Thymus (tissue), 11 donors: ENCODE measurements around the gene CAMSAP2. TPM values are rescaled to one million over a fixed set of nuclear protein-coding genes. Genes with fewer than 3 reads are reported as not detected.
A peak's percentile ranks its signal among the peaks of the same experiment; 100 is the strongest.
"Not testable (repeated sequence)": the region's sequence is repeated elsewhere in the genome, so short reads cannot be mapped to it uniquely, and the experiment has no call there.

Source experiments
- DNase-seq, 9 donors: peaks; one replicate each; pipeline ENCODE4 v3.0.0-alpha.2; 2013; ENCODE audit warnings: low spot score in 9 of 9, low read depth in 6 of 9, missing footprints in 1 of 9
- H3K27ac ChIP-seq, 2 donors: one replicate each; pipeline ENCODE4 v1.5.1; 2013; ENCODE audit warnings: control low read depth in 1 of 2, low read depth in 1 of 2, low read length in 1 of 2, mild to moderate bottlenecking in 1 of 2, moderate library complexity in 1 of 2
- H3K27me3 ChIP-seq, 2 donors: one replicate each; pipeline ENCODE4 v1.5.1; 2013; ENCODE audit warnings: low read length in 1 of 2; ENCODE audit not compliant: control insufficient read depth in 2 of 2, insufficient read depth in 1 of 2
- H3K36me3 ChIP-seq, 2 donors: one replicate each; pipeline ENCODE4 v1.5.1; 2013; ENCODE audit warnings: low read length in 1 of 2, mild to moderate bottlenecking in 1 of 2, moderate library complexity in 1 of 2; ENCODE audit not compliant: control insufficient read depth in 2 of 2, insufficient read depth in 2 of 2
- H3K4me1 ChIP-seq, 2 donors: one replicate each; pipeline ENCODE4 v1.5.1; 2013; ENCODE audit warnings: low read length in 2 of 2; ENCODE audit not compliant: control insufficient read depth in 2 of 2, insufficient read depth in 2 of 2
- H3K4me3 ChIP-seq, 2 donors: one replicate each; pipeline ENCODE4 v1.5.1; 2013; ENCODE audit warnings: low read length in 2 of 2, control low read depth in 1 of 2, mild to moderate bottlenecking in 1 of 2
- H3K9me3 ChIP-seq, 2 donors: one replicate each; pipeline ENCODE4 v1.5.1; 2013; ENCODE audit warnings: low read length in 1 of 2, mild to moderate bottlenecking in 1 of 2; ENCODE audit not compliant: control insufficient read depth in 2 of 2, insufficient read depth in 1 of 2
- WGBS: extraction: QIAGEN DNeasy Blood & Tissue Kit; methylation state at CpG from one replicate; pipeline ENCODE4 v1.1.7; 2013; 5-methylcytosine and 5-hydroxymethylcytosine counted together
- polyA plus RNA-seq: library from polyadenylated mRNA; stranded (reverse); fragments of 200-250 nt; gene quantifications from one replicate; pipeline ENCODE4 v1.2.3, GENCODE V29; 2013
- total RNA-seq: library from RNA; stranded (reverse); fragments of 120-200 nt; gene quantifications from one replicate; pipeline ENCODE4 v1.2.4, GENCODE V29; 2013
- donor health status: healthy.

Gene CAMSAP2
- total and polyA plus RNA-seq, 2 donors: 6.5 to 9.2 TPM

- not testable (repeated sequence) for H3K27me3 ChIP-seq
- WGBS: 88% methylated on average over 6 of the region's 6 CpGs
Observed at GRCh38 chr1:200791012-200791411, 52.3 kb downstream of the CAMSAP2 start.

DNA sequence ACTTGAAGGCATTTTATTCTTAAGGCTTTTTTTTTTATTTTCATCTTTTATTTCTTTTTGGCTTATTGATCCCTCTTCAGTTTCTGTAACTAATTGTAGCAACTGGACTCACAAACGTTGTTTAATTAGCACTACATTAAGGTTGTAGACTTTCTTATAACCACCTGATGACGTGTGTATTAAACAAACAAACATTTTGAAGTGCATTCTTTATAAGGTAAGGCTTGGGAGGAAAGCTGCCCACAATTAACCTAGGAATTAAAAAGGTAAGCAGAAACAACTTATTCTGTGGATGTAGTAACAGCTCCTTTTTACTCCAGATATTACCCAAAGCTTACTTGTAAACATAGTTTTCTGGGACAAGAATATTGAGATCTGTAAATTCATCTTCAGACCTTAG is 55.0 kb downstream of the CAMSAP2 start:
- WGBS: 95% methylated on average over 2 of the region's 2 CpGs
- H3K4me3 ChIP-seq: no peak overlapping the region
- no peaks in the 10 kb centered on the region for H3K4me1 ChIP-seq
- no peaks in the 10 kb centered on the region for H3K9me3 ChIP-seq
- H3K27me3 ChIP-seq: no peaks in the 10 kb centered on the region
- no peaks in the 10 kb centered on the region for H3K36me3 ChIP-seq
- DNase-seq: no peak
- H3K27ac ChIP-seq: no peak overlapping the region

More at GRCh38 chr1:200791012-200791411, 52.3 kb downstream of the CAMSAP2 start:
- H3K9me3 ChIP-seq, DNase-seq, H3K4me3 ChIP-seq, H3K27ac ChIP-seq, H3K36me3 ChIP-seq, H3K4me1 ChIP-seq: not testable (repeated sequence)

DNA sequence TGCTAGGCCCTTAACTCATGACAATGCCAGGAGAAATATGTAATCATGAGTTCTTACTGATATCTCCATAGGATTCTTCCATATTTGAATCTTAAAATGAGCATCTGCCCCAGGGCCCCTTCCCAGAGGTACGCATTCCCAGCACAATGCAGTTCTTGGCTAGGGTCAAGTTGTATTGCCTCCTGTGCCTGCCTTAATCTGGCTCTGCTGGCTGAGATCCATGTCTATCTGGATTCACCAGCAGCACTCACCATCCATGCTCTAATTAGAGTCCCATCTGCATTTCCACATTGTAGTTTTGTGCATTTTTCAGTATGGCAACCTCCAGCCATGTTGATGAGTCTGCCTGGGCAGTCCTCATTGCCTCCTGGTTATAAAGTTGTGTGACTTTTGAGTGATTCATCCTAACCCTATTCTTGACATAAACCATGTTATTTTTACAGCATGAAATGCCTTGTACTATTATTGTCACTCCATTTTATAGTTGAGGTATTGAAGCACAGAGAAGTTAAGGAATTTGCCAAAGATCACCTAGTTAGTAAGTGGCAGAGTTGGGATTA is 55.9 kb downstream of the CAMSAP2 start:
- H3K4me3 ChIP-seq: no peak overlapping the region
- no peaks in the 10 kb centered on the region for H3K27me3 ChIP-seq
- no peak overlapping the region for H3K27ac ChIP-seq
- H3K9me3 ChIP-seq: no peaks in the 10 kb centered on the region
- 100% methylated on average over 1 of the region's 1 CpG for WGBS
- no peaks in the 10 kb centered on the region for H3K36me3 ChIP-seq
- DNase-seq: no peak
- H3K4me1 ChIP-seq: no peaks in the 10 kb centered on the region

DNA sequence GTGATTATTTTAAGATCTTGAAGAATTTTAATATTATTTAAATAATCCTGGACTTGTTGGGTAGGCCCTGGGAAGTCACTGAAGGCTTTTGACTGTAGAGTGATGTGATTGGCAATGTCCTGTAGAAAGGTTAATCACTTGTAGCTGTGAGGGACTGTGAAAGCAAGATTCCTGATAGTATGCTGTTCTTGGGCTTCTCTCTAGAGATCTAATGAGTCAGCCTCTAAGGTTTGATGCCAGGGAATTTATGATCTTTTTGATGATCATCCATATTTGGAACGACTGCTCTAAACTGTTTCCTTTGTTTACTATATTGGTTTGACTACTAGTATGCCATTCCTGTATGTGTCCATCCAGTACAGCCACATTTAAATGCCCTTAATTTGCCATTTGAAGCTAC is 56.5 kb downstream of the CAMSAP2 start:
- Histone ChIP-seq H3K27me3 (no peaks in the 10 kb centered on the region), H3K36me3 (no peaks in the 10 kb centered on the region), H3K4me1 (no peaks in the 10 kb centered on the region), H3K4me3 (no peak overlapping the region), H3K9me3 (no peaks in the 10 kb centered on the region), H3K27ac (no peak overlapping the region)
- 100% methylated on average over 1 of the region's 1 CpG for WGBS
- DNase-seq: no peak

DNA sequence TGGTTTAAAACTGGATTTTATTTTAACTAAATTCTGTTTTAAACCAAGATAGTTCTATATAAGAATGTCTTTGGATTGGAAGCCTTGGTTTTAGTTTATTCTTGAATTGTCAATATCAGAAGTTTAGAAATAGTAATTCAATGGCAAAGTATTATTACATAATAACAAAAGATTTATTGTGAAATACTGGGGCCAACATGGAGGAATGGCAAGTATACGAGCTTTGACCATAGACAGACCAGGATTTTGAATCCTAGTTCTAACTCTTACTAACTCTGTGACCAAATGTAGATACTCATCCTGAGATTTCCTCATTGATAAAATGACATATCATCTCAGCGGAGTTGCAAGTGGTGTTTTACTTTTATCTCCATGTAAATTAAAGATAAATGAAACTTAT is 63.3 kb downstream of the CAMSAP2 start:
- H3K27ac ChIP-seq: no peak overlapping the region
- WGBS: 94% methylated on average over 2 of the region's 2 CpGs
- no peak for DNase-seq

DNA sequence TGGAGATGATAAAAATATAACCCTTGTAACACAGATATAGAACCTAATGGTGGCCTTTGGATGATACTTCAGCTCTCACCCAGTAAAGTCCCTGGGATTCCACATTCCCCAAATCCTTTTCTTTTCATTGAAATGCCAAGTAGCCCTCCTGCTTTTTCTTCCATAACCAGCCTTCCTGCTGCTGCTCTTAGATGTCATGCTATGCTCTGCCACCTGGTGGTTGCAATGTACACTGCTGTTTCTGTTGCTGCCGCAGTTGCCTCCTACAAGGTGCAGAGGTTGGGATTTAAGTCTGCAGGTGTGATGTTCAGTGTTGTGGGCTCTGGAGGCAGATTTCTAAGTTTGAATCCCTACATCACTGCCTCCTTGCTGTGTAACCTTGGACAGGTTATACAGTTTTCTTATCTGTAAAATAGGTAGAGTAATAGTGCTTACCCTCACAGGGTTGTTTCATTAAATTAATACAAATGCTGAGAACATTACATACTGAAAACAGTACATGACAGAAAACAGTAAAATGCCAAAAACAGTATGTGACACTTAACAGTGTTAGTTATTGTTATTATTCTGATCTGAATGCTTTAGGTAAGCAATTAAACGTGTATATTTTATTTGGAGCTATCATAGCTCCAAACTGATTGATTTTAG is 64.3 kb downstream of the CAMSAP2 start:
- no peaks in the 10 kb centered on the region for H3K4me1 ChIP-seq
- H3K9me3 ChIP-seq: no peaks in the 10 kb centered on the region
- H3K36me3 ChIP-seq: no peaks in the 10 kb centered on the region
- no peak overlapping the region for H3K27ac ChIP-seq
- 50% methylated on average over 2 of the region's 2 CpGs for WGBS
- DNase-seq: peak; percentile 36 to 86 (median 73)
- H3K27me3 ChIP-seq: peaks cover 0 to 2% of the 10 kb centered on the region in 2 donors
- no peak overlapping the region for H3K4me3 ChIP-seq

More for the DNA sequence above, 63.3 kb downstream of the CAMSAP2 start:
- no peaks in the 10 kb centered on the region for H3K36me3 ChIP-seq
- H3K4me3 ChIP-seq: no peak overlapping the region
- H3K9me3 ChIP-seq: no peaks in the 10 kb centered on the region
- H3K4me1 ChIP-seq: no peaks in the 10 kb centered on the region
- peaks cover 0 to 2% of the 10 kb centered on the region in 2 donors for H3K27me3 ChIP-seq

- Histone ChIP-seq H3K36me3 (no peaks in the 10 kb centered on the region), H3K27ac (no peak overlapping the region), H3K27me3 (peaks cover 0 to 2% of the 10 kb centered on the region in 2 donors), H3K4me1 (no peaks in the 10 kb centered on the region), H3K4me3 (no peak overlapping the region), H3K9me3 (no peaks in the 10 kb centered on the region)
- 95% methylated on average over 3 of the region's 3 CpGs for WGBS
- no peak for DNase-seq
Observed at GRCh38 chr1:200805719-200806118, 67.0 kb downstream of the CAMSAP2 start.

GRCh38 chr1:200808846-200809245 is 70.2 kb downstream of the CAMSAP2 start:
- Histone ChIP-seq H3K27ac (no peak overlapping the region), H3K4me3 (no peak overlapping the region), H3K27me3 (peaks cover 0 to 2% of the 10 kb centered on the region in 2 donors), H3K36me3 (no peaks in the 10 kb centered on the region), H3K9me3 (no peaks in the 10 kb centered on the region), H3K4me1 (no peaks in the 10 kb centered on the region)
- DNase-seq: no peak
- 96% methylated on average over 2 of the region's 2 CpGs for WGBS

- H3K4me3 ChIP-seq: no peak overlapping the region
- H3K27ac ChIP-seq: no peak overlapping the region
- DNase-seq: no peak
- H3K4me1 ChIP-seq: no peaks in the 10 kb centered on the region
- H3K27me3 ChIP-seq: no peaks in the 10 kb centered on the region
- 88% methylated on average over 4 of the region's 4 CpGs for WGBS
- no peaks in the 10 kb centered on the region for H3K9me3 ChIP-seq
- no peaks in the 10 kb centered on the region for H3K36me3 ChIP-seq
Observed at GRCh38 chr1:200811704-200812103, 73.0 kb downstream of the CAMSAP2 start.
